CD4-positive, alpha-beta T cell treated with Interleukin-1 beta for 1 hour (primary cell): ENCODE results near the gene CDC42SE1.

Source experiments
- DNase-seq, 2 donors: peaks; one replicate each; pipeline ENCODE4 v3.0.0-alpha.2; 2020 to 2022

The CDC42SE1 gene

GRCh38 chr1:151051356-151052009, 7.9 kb downstream of the CDC42SE1 start:
- no peak for DNase-seq

DNA sequence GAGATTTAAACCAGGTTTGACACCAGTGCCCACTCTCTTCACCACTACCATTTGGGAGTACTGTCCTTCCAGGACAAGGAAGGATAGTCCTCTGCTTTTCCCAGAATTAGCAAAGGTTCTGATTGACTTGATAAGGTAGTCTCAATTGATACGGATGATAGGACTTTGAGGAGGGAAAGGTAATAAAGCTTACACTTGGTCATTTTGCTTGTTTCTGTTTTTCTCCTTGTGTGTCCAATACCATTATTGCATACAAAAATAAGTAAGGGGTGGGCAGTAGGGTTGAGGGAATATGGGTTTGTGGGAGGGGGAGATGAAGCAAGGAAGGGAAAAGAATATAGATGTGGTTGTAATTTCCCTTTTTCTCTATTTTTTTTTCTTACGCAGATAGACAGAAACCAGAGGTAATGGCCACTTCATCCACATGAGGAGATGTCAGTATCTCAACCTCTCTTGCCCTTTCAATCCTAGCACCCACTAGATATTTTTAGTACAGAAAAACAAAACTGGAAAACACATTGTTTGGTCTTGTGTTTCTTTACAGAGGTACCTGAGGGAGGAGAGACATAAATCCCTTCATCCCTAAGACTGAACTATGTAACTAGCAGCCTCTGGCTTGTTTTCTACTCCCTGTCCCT, 9.3 kb downstream of the CDC42SE1 start:
- no peak for DNase-seq

- no peak for DNase-seq
These were observed 10.0 kb downstream of the CDC42SE1 start for GRCh38 chr1:151049458-151049857.

DNA sequence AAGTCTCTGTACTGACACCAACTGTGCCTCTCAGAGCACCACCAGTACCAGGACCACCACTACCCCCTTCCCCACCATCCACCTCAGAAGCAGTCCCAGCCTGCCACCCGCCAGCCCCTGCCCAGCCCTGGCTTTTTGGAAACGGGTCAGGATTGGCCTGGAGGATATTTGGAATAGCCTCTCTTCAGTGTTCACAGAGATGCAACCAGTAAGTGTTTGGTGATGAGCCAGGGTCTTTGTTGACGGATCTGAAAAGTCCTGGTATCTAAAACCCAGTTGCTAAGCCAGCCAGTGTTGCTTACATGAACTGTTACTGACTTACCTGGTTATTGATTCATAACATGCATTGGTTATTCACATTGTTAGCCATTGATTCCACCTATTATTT, 10.8 kb downstream of the CDC42SE1 start:
- peak in 1 of 2 donors; percentile 31 for DNase-seq

DNA sequence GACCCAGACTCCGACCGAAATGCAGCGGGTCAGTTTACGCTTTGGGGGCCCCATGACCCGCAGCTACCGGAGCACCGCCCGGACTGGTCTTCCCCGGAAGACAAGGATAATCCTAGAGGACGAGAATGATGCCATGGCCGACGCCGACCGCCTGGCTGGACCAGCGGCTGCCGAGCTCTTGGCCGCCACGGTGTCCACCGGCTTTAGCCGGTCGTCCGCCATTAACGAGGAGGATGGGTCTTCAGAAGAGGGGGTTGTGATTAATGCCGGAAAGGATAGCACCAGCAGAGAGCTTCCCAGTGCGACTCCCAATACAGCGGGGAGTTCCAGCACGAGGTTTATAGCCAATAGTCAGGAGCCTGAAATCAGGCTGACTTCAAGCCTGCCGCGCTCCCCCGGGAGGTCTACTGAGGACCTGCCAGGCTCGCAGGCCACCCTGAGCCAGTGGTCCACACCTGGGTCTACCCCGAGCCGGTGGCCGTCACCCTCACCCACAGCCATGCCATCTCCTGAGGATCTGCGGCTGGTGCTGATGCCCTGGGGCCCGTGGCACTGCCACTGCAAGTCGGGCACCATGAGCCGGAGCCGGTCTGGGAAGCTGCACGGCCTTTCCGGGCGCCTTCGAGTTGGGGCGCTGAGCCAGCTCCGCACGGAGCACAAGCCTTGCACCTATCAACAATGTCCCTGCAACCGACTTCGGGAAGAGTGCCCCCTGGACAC, 11.3 kb downstream of the CDC42SE1 start:
- DNase-seq, result peak; percentile 68 to 70

GRCh38 chr1:151047591-151047924, 11.9 kb downstream of the CDC42SE1 start, which contains the start of gene C1orf56:
TSS of gene C1orf56 (plus strand) at chr1:151047751. CDS start at chr1:151047848, 97 bp downstream.
- peak; percentile 62 to 68 for DNase-seq

DNA sequence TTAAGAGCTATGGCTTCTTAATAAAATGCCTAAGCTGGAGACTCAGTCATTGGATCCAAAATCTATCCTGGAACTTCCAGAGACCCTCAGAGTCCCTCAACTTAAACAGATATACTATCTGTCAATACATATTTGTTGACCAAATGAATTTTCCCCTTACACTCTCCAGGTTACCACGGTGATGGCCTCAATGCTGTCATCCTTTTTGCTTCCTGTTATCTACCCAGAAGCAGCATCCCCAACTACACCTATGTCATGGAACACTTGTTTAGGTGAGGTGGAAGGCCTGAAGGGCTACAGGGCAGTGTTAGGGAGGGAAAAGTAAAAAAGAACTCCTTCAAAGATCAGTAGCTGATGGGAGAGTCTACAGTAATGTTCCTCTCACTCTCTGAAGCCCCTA, 16.3 kb downstream of the CDC42SE1 start:
- peak in 1 of 2 donors; percentile 31 for DNase-seq

- DNase-seq, result no peak
These were observed 19.9 kb downstream of the CDC42SE1 start for GRCh38 chr1:151039521-151039920.

DNA sequence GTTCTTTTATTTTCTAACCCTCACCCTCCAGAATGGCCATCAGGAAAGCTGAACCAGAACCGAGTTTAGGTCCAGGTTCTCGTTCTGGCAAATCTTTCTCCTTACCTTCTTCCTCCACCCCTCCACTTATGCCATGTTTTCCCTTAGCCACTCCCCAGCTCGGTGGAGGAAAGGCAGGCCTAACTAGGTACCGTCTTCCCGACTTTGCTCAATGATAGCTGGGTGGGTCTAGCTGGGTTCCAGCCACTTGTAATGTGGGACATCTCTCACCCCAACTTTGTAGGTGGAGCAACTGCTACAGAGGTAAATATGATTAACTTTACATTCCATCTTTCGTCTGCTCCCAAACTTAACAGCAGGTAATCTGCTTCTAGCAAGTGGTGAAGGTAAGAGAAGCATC, 22.4 kb downstream of the CDC42SE1 start:
- DNase-seq, result no peak

DNA sequence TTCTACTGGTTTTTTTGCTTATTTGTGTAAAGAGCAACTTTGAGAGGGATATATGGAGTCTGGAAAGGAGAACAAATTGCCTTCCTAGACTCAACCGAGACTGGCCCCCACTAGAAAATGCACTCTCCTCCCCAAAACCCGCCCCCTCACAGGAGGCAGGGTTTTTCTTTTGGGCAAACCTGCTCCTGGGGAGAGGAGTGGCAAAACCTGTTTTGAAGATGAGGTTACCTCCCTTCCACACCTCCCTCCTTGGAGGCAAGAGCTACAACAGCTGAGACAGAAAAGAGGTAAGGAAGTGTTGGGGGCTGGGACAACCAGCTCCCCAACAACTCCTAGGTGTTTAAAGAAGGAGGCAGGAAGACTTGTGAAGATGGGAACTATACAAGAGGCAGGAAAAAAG, 23.1 kb downstream of the CDC42SE1 start, which contains the start of gene BNIPL:
BNIPL (plus strand) TSS at position 231 of the 400 bp plus-strand sequence; CDS start at position 371, 140 bp downstream.
- DNase-seq, result no peak

GRCh38 chr1:151035167-151035566, 24.3 kb downstream of the CDC42SE1 start:
- no peak for DNase-seq

DNA sequence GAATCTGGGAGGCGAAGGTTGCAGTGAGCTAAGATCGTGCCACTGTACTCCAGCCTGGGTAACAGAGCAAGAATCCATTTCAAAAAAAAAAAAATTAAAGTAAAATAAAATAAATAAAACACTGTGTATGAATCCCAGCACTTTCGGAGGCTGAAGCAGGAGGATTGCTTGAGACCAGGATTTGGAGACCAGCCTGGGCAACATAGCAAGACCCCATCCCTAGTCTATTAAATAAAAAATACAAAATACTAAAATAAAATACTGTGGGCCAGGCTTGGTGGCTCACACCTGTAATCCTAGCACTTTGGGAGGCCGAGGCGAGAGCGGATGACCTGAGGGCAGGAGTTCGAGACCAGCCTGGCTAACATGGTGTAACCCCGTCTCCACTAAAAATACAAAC, 27.3 kb downstream of the CDC42SE1 start:
- DNase-seq, result no peak

GRCh38 chr1:151026460-151026859, 33.0 kb downstream of the CDC42SE1 start:
- DNase-seq, result no peak

DNA sequence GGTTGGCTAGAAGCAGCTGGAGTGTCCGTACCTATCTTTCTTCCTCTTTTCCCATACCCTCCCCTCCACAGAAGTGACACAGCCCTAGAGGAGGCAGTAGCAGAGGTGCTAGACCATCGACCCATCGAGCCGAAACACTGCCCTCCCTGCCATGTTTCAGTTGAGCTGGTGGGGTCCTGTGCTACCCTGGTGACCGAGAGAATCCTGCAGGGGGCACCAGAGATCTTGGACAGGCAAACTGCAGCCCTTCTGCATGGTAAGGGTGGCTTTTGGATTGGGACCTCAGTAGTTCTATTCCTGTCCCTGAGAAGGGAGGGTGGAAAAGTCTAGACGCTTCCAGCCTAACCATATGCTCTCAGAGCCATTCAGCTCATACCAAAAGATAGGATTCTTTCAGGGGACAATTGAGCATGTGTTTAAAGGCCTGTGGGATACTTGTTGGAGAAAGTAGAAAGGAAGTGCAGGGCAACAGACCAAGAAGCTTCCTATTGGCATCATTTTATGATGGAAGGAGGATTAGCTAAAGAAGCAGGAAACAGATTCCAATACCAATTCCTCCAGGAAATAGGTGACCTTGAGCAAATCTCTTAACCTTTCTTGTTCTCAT, 34.8 kb downstream of the CDC42SE1 start:
- DNase-seq, result peak; percentile 87 to 90

DNA sequence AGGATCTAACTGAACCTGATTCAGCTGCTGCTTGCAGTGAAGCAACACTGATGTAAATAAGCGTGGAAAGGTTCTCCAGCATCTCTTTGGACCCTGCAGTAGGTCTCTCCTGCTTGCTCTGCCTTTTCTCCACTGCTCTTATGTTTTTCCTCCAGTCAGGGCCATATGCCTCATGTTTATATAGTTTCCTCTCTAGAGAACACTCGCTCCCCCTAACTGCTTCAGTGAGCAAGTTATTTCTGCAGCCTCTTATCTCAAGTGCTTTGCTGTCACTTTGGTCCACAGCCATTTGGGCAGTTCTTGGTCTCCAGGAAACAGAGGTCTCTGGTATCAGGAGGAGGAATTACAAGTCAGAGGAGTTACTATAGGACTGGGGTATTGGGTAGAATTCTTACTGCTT, 45.9 kb downstream of the CDC42SE1 start:
- no peak for DNase-seq

DNA sequence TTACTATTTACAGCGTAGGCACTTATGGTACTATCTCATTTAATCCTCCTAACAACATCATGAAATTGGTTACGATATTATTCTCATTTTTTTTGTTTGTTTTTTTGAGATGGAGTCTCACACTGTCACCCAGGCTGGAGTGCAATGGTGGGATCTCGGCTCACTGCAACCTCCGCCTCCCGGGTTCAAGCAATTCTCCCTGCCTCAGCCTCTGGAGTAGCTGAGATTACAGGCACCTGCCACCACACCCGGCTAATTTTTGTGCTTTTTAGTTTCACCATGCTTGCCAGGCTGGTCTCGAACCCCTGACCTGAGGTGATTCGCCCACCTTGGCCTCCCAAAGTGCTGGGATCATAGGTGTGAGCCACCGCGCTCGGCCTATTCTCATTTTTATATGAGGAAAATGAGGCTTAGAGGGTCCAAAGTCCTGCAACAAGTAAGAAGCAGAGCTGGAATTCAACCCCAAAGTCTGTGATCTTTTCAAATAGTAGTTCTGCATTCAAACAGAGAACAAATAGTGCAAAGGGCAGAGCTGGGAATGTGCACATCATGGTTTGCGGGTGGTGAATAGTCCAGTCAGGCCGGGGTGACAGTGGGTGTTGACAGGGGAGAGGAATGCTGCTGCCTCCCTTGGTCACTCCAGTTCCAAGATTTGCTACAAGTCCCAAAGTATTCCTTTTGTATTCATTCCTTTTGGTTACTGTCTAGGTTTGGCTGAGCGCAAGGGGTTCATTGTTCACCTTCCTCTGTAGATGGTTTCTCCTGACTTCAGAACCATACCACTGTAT, 46.5 kb downstream of the CDC42SE1 start:
- DNase-seq, result no peak

DNA sequence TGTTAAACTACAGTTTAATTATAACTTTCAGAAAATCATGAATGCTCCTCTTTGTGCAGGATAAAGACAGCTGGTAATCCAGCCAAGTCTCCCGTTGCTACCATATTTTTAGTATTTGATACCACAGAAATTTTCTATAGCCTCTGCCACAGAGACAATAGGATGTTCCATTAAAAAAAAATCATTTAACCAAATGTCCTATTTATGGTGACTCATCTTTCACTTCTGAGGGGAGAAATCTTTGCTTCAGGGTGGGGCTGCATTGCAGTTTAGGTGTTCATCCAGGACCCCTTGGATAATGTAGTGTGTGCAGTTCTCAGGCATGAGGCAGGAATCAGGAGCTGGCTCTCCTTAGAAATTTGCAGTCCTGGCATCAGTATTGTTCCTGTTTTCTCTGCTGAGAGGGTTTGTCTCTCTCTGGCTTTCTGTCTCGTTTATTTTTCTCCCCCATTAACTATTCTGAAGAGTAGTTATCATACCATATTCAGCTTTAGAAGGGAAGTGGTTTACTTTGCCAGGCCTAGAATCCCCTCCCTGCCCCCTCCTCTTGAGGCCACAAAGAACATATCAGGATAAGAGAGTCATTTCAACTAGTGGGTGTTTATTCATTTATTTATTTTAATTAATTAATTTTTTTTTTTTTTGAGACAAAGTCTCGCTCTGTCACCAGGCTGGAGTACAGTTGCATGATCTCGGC, 48.1 kb downstream of the CDC42SE1 start:
- DNase-seq, result no peak

DNA sequence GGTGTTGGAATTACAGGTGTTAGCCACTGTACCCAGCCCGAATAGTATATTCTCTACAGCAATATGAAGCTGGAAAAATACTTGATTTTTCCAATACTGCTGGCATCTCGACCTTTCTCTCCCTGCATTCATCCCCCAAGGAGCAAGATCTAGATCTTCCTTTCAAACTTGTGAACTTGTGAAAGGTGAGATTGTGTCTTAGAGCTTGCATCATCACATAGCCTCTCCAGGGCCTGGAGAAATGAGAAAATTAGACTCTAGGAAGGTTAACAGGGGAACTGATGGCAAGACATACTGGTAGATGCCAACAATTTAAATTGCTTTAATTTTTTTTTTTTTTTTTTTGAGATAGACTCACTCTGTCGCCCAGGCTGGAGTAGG, 49.1 kb downstream of the CDC42SE1 start:
- no peak for DNase-seq

DNA sequence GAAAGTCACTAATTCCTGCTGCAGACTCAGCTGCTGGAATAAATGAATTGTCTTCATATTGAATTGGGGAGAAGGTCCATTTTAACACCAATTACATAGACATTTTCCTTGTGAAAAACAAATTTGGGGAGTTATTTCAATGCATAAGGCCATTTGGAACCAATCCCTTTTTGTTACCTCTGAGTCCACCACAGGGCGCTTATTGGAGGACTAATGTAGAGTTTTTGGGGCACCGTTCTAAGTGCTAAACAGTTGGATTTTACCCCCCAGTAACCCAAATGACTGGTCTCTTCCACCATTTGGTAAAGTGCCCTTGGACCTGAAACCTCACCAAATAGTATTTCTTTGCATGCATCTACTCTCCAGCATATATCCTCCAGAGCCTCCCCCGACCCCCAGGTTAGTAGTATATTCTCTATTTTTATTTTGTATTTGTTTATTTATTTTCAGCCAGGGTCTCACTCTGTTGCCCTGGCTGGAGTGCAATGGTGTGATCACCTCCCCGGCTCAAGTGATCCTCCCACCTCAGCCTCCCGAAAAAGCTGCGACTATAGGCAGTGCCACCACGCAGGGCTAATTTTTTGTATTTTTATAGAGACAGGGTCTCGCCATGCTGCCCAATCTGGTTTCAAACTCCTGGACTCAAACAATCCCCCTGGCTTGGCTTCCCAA, 49.6 kb downstream of the CDC42SE1 start:
- no peak for DNase-seq

DNA sequence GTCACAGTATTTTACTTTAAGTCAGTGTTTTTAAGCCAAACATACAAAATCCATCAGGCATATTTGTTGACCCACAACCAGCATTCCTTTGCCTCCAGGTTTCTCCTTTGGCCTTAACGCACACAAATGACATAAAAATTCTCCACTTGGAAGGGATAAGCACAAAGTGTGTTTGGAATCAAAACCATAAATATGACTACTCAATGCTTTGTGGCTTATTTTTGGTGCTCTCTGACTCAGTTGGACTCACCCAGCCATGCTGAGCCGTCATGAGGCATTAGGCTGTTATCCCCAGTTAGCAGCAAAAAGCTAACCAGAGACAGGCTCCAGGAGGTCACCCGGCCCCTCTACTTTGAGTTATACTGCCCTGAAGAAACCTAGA, 50.2 kb downstream of the CDC42SE1 start:
- no peak for DNase-seq
